IMR-90 (cell line): ENCODE results near the gene RELL2. TPM values are rescaled to one million over a fixed set of nuclear protein-coding genes. Genes with fewer than 3 reads are reported as not detected.

Experiments used
- ATAC-seq: fragments of 200-7000 bp; cut with Tn5 transposase; 2 replicates; pipeline ENCODE4 v1.9.1; 2020; ENCODE audit warnings: low read depth, mild to moderate bottlenecking, moderate library complexity
- BruUV-seq: library from RNA; stranded (reverse); fragments of 400-500 nt; replicated peaks from 2 replicates; lab custom pipeline; 2021; lab: Mats Ljungman, UMichigan
- CTCF ChIA-PET: fragments of 300-600 bp; formaldehyde crosslinking; extraction: SDS; loops from one replicate; lab custom pipeline; 2021; ENCODE audit warnings: antibody characterized with exemption; lab: Yijun Ruan, JAX
- POLR2A ChIA-PET: fragments of 300-600 bp; sonication (Branson Sonifier 250); formaldehyde crosslinking; loops from one replicate; lab custom pipeline; 2022; ENCODE audit warnings: antibody characterized with exemption; ENCODE audit not compliant: unreplicated experiment; lab: Charles Lee
- DNase-seq: peaks from one replicate; pipeline ENCODE4 v3.0.0; 2013
- H2AFZ ChIP-seq: replicated peaks from 2 replicates; pipeline ENCODE3; 2013; ENCODE audit warnings: low read length, mild to moderate bottlenecking; ENCODE audit not compliant: poor library complexity
- H2AK5ac ChIP-seq: 2 replicates; pipeline ENCODE4 v1.6.1; 2013; ENCODE audit warnings: low read depth, low read length, inconsistent platforms
- H2AK9ac ChIP-seq: replicated peaks from 2 replicates; pipeline ENCODE3; 2013; ENCODE audit warnings: mild to moderate bottlenecking, low read depth, low read length, moderate library complexity; ENCODE audit not compliant: poor library complexity
- H2BK120ac ChIP-seq: 2 replicates; pipeline ENCODE4 v1.6.1; 2013; ENCODE audit warnings: low read depth, low read length, inconsistent platforms
- H2BK15ac ChIP-seq: 3 replicates; pipeline ENCODE4 v1.6.1; 2013; ENCODE audit warnings: low read depth, low read length, inconsistent platforms
- H2BK20ac ChIP-seq: 2 replicates; pipeline ENCODE4 v1.6.1; 2013; ENCODE audit warnings: low read depth, mild to moderate bottlenecking, inconsistent platforms, low read length, moderate library complexity
- H2BK5ac ChIP-seq: 2 replicates; pipeline ENCODE4 v1.6.1; 2013; ENCODE audit warnings: mild to moderate bottlenecking, low read depth, low read length, inconsistent platforms; ENCODE audit not compliant: poor library complexity, severe bottlenecking
- H3K14ac ChIP-seq: replicated peaks from 2 replicates; pipeline ENCODE4 v1.6.1; 2013; ENCODE audit warnings: low read depth, low read length, inconsistent platforms
- H3K18ac ChIP-seq: 2 replicates; pipeline ENCODE4 v1.6.1; 2013; ENCODE audit warnings: low read depth, low read length, control low read depth
- H3K23ac ChIP-seq: 2 replicates; pipeline ENCODE4 v1.6.1; 2013; ENCODE audit warnings: low read depth, low read length, inconsistent platforms
- H3K27ac ChIP-seq: 2 replicates; pipeline ENCODE4 v1.5.1; 2013; ENCODE audit warnings: mild to moderate bottlenecking, control low read depth, low read length; ENCODE audit not compliant: insufficient read depth
- H3K27me3 ChIP-seq: 2 replicates; pipeline ENCODE4 v1.6.1; 2013; ENCODE audit warnings: low read length; ENCODE audit not compliant: control insufficient read depth, insufficient read depth
- H3K36me3 ChIP-seq: 2 replicates; pipeline ENCODE4 v1.6.1; 2013; ENCODE audit warnings: low read length, mixed read lengths; ENCODE audit not compliant: control insufficient read depth, insufficient read depth
- H3K4ac ChIP-seq: 2 replicates; pipeline ENCODE4 v1.6.1; 2013; ENCODE audit warnings: low read depth, low read length, inconsistent platforms
- H3K4me1 ChIP-seq: 2 replicates; pipeline ENCODE4 v1.6.1; 2013; ENCODE audit warnings: low read length, mixed read lengths; ENCODE audit not compliant: control insufficient read depth, insufficient read depth
- H3K4me2 ChIP-seq: 2 replicates; pipeline ENCODE4 v1.6.1; 2013; ENCODE audit warnings: low read depth, mild to moderate bottlenecking, control low read depth, low read length, moderate library complexity
- H3K4me3 ChIP-seq: 2 replicates; pipeline ENCODE4 v1.5.1; 2013; ENCODE audit warnings: low read depth, mild to moderate bottlenecking, control low read depth, low read length, moderate library complexity; ENCODE audit not compliant: insufficient read depth
- H3K56ac ChIP-seq: 2 replicates; pipeline ENCODE4 v1.6.1; 2013; ENCODE audit warnings: low read length, inconsistent platforms; ENCODE audit not compliant: insufficient read depth; ENCODE audit errors: extremely low read depth
- H3K79me1 ChIP-seq, 2 experiments: 2 replicates each; pipeline ENCODE4 v1.6.1; 2013; ENCODE audit warnings: low read length in 2 of 2, inconsistent platforms in 1 of 2, low read depth in 1 of 2
- H3K9ac ChIP-seq: 2 replicates; pipeline ENCODE4 v1.6.1; 2013; ENCODE audit warnings: low read depth, low read length, control low read depth
- H3K9me1 ChIP-seq: 2 replicates; pipeline ENCODE4 v1.6.1; 2013; ENCODE audit warnings: low read length, inconsistent platforms; ENCODE audit not compliant: insufficient read depth
- H3K9me3 ChIP-seq: 2 replicates; pipeline ENCODE4 v1.6.1; 2013; ENCODE audit warnings: low read length; ENCODE audit not compliant: control insufficient read depth, insufficient read depth
- H4K20me1 ChIP-seq: 2 replicates; pipeline ENCODE4 v1.6.1; 2013; ENCODE audit warnings: low read length, inconsistent platforms; ENCODE audit not compliant: insufficient read depth
- H4K5ac ChIP-seq: 2 replicates; pipeline ENCODE4 v1.6.1; 2013; ENCODE audit warnings: mild to moderate bottlenecking, low read depth, low read length, control low read depth
- H4K8ac ChIP-seq, 2 experiments: 2 replicates each; pipeline ENCODE4 v1.6.1; 2013; ENCODE audit warnings: low read depth in 2 of 2, low read length in 2 of 2, control low read depth in 1 of 2, inconsistent platforms in 1 of 2
- H4K91ac ChIP-seq: 2 replicates; pipeline ENCODE4 v1.6.1; 2013; ENCODE audit warnings: low read depth, low read length, inconsistent platforms; ENCODE audit not compliant: insufficient read depth
- CHD1 ChIP-seq: IDR thresholded peaks from 2 replicates; pipeline ENCODE4 v1.6.1; 2012; ENCODE audit warnings: low read depth, low read length, improper control_type of control experiment
- MAFK ChIP-seq: IDR thresholded peaks from 2 replicates; pipeline ENCODE4 v1.6.1; 2012; ENCODE audit warnings: low read depth, low read length, improper control_type of control experiment
- MAZ ChIP-seq: IDR thresholded peaks from 2 replicates; pipeline ENCODE4 v1.6.1; 2012; ENCODE audit warnings: low read depth, mild to moderate bottlenecking, low read length, improper control_type of control experiment, moderate library complexity, borderline replicate concordance
- MXI1 ChIP-seq: IDR thresholded peaks from 2 replicates; pipeline ENCODE4 v1.6.1; 2012; ENCODE audit warnings: low read depth, mild to moderate bottlenecking, low read length, moderate library complexity, borderline replicate concordance
- POLR2A ChIP-seq: IDR thresholded peaks from 2 replicates; pipeline ENCODE4 v1.6.1; 2012; ENCODE audit warnings: mild to moderate bottlenecking, low read depth, low read length
- RAD21 ChIP-seq: IDR thresholded peaks from 2 replicates; pipeline ENCODE4 v1.6.1; 2012; ENCODE audit warnings: low read length, improper control_type of control experiment
- RCOR1 ChIP-seq: IDR thresholded peaks from 2 replicates; pipeline ENCODE4 v1.6.1; 2012; ENCODE audit warnings: mild to moderate bottlenecking, low read length, improper control_type of control experiment; ENCODE audit not compliant: insufficient replicate concordance
- RFX5 ChIP-seq: IDR thresholded peaks from 2 replicates; pipeline ENCODE4 v1.8.0; 2012; ENCODE audit warnings: low read depth, mild to moderate bottlenecking, low read length, moderate library complexity
- SMC3 ChIP-seq: fragments of 150-350 bp; IDR thresholded peaks from 2 replicates; pipeline ENCODE4 v1.6.1; 2016; ENCODE audit warnings: low read depth, mild to moderate bottlenecking, antibody characterized with exemption, low read length, moderate library complexity
- WGBS, 2 experiments: methylation state at CpG; one replicate each; pipeline versions ENCODE4 v1.1.5 to v1.1.7; 2013; ENCODE audit warnings: missing lambda C conversion rate in 2 of 2; ENCODE audit not compliant: insufficient read length in 1 of 2; ENCODE audit errors: extremely low coverage in 2 of 2; 5-methylcytosine and 5-hydroxymethylcytosine counted together
- dilution Hi-C: fragments of 300-500 bp; cut with HindIII; formaldehyde crosslinking; loops from one replicate; pipeline ENCODE4 v1.14.3; 2018; ENCODE audit warnings: low sequenced_read_pairs; ENCODE audit not compliant: unreplicated experiment
- in situ Hi-C: fragments of 300-500 bp; cut with MboI; formaldehyde crosslinking; loops from 3 replicates; pipeline ENCODE4 v1.14.3; 2019; ENCODE audit warnings: low sequenced_read_pairs, inconsistent platforms, mixed read lengths
- intact Hi-C: fragments of 100-400 bp; cut with micrococcal nuclease; formaldehyde crosslinking; loops from 2 replicates; pipeline ENCODE4 v1.10.0; 2022
- polyA plus RNA-seq, 3 experiments: library from polyadenylated mRNA; depleted of rRNA; stranded (reverse); fragments of >200 nt; gene quantifications; 2 replicates each; pipeline ENCODE4 v1.2.3, GENCODE V29; 2012; ENCODE audit warnings: low replicate concordance in 1 of 3
- total RNA-seq: library from RNA; depleted of rRNA; stranded (reverse); fragments of >200 nt; gene quantifications from 2 replicates; pipeline ENCODE4 v1.2.3, GENCODE V29; 2012
- TF ChIP-seq, protein P1 (sequence below): fragments of 150-350 bp; IDR thresholded peaks from 2 replicates; pipeline ENCODE4 v1.6.1; 2016; ENCODE audit warnings: low read depth, mild to moderate bottlenecking, low read length, moderate library complexity, borderline replicate concordance
- TF ChIP-seq, protein P2 (sequence below): fragments of 150-350 bp; IDR thresholded peaks from 2 replicates; pipeline ENCODE4 v1.6.1; 2017; ENCODE audit warnings: mild to moderate bottlenecking, antibody characterized with exemption, low read length, low read depth

RELL2 gene
- total and polyA plus RNA-seq, 2 of the 4 experiments (the other 2 are of a cell fraction) = 2.2 to 7.6 TPM

DNA sequence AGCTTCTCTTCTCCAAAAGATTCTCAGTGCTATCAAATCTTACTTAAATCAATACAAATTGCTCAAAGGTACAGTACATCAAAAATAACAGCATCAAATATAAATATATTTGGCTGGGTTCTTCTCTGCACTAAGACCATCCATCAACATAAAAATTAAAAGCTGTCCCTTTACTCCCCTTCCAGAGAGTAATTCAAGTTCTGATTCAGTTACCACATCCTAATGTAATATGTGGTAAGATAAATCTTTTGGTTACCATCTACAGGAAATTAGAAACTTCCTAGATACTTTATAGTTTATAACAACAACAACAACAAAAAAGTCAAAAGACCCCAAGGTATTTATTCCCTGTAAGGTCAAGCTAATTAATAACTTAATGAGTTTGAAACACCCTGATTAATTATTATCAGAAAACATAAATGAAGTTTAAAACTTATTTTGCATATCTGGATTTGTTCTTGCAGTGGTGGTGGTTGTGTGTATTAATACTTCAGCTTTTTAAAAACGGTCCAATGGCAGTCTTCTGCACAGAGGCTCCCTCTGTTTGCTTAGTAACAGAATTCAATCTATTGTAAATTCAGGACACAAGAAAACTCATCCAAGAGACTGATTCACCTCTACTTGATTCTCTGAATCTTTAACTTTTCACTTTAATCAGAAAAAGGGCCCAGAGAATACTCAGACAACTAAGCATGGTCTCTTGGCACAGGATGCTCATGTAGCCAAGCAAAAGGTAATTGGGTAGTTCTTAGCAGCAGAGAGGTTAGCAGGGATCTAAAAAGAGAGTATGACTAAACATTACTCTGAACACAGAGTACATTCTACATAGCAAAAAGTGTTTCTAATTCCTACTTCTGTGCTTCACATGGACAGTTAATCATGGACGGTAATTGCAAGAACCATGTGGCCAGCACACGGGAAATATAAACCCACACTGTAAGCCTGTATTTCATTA lies 38.1 kb upstream of the RELL2 start (continued):
- TF ChIP-seq SMC3 = no peak
- TF ChIP-seq RAD21 = no peak

DNA sequence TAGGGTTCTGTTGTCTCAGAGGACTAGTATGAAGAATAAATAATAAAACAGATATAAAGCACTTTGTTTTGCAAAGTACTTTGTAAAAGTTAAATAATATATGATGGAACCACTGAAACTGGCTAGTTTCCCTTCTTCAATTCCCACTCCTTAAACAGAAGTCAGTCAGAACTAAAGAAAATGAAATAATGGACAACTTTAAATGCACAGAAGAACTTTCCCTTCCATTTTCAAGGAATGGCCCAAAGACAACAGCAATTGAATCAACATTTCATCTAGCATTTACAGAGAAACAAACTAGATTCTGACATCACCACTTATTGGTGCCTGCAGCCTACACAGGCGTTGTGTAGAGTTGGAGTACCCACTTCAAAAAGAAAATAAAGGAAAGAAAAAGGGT lies 34.2 kb upstream of the RELL2 start:
- TF ChIP-seq, protein P1, sequence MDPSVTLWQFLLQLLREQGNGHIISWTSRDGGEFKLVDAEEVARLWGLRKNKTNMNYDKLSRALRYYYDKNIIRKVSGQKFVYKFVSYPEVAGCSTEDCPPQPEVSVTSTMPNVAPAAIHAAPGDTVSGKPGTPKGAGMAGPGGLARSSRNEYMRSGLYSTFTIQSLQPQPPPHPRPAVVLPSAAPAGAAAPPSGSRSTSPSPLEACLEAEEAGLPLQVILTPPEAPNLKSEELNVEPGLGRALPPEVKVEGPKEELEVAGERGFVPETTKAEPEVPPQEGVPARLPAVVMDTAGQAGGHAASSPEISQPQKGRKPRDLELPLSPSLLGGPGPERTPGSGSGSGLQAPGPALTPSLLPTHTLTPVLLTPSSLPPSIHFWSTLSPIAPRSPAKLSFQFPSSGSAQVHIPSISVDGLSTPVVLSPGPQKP = no peak
- no peak for TF ChIP-seq CHD1
- TF ChIP-seq, protein P2, sequence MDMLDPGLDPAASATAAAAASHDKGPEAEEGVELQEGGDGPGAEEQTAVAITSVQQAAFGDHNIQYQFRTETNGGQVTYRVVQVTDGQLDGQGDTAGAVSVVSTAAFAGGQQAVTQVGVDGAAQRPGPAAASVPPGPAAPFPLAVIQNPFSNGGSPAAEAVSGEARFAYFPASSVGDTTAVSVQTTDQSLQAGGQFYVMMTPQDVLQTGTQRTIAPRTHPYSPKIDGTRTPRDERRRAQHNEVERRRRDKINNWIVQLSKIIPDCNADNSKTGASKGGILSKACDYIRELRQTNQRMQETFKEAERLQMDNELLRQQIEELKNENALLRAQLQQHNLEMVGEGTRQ = no peak
- no peak for TF ChIP-seq RFX5
- no peak for TF ChIP-seq MXI1
- no peak for TF ChIP-seq MAZ
- no peak for TF ChIP-seq SMC3
- no peak for TF ChIP-seq POLR2A
- TF ChIP-seq RCOR1 = no peak
- TF ChIP-seq RAD21 = no peak
- no peak for TF ChIP-seq MAFK
- BruUV-seq = no TSS peak
- in situ Hi-C loops = no loop called here
- Histone ChIP-seq H3K9me3 (no peaks in the 10 kb centered on the region), H3K27ac (no peak overlapping the region), H3K4ac (no peak overlapping the region), H3K79me1 (peaks cover 23 to 54% of the 10 kb centered on the region in 2 experiments), H4K8ac (no peak overlapping the region), H4K20me1 (peaks cover 3% of the 10 kb centered on the region; the same call in 1 of the 2 replicates), H4K5ac (no peak overlapping the region), H2BK15ac (no peak overlapping the region), H3K27me3 (no peaks in the 10 kb centered on the region), H3K4me2 (no peak overlapping the region), H2AK5ac (no peak overlapping the region), H3K18ac (no peak overlapping the region), H2AK9ac (no peak overlapping the region), H2BK20ac (no peak overlapping the region), H2AFZ (no peak overlapping the region), H2BK5ac (no peak overlapping the region), H3K14ac (no peak overlapping the region), H2BK120ac (no peak overlapping the region), H3K4me1 (peaks cover 4% of the 10 kb centered on the region), H3K23ac (no peak overlapping the region), H4K91ac (no peak overlapping the region), H3K36me3 (no peaks in the 10 kb centered on the region), H3K9ac (no peak overlapping the region), H3K9me1 (peaks cover 5% of the 10 kb centered on the region), H3K4me3 (no peak overlapping the region), H3K56ac (no peak overlapping the region)
- DNase-seq = no peak
- dilution Hi-C loops = no loop called here
- intact Hi-C loops = no loop called here
- WGBS, 2 experiments = no CpG with 5 or more reads among the region's 1 CpG
- POLR2A ChIA-PET = no interaction called here
- CTCF ChIA-PET = interaction anchor here (3.3 kb wide), 1 partner anchor 10 kb away, joined by 18 read pairs; no protein-coding TSS in a partner anchor
- no peak for ATAC-seq
